HEK293 (cell line): Measurements from ENCODE around the gene NGB.
A peak's percentile ranks its signal among the peaks of the same experiment; 100 is the strongest.

Experiments used
- HOXA7 ChIP-seq: sonication (generic); formaldehyde crosslinking; IDR thresholded peaks from 2 replicates; pipeline ENCODE4 v1.8.1; 2022; ENCODE audit warnings: missing genetic modification reagents, borderline replicate concordance
- HOXD13 ChIP-seq: sonication (generic); formaldehyde crosslinking; IDR thresholded peaks from 2 replicates; pipeline ENCODE4 v1.8.0; 2022; ENCODE audit warnings: missing genetic modification reagents, borderline replicate concordance
- PBX3 ChIP-seq: sonication (generic); formaldehyde crosslinking; IDR thresholded peaks from 2 replicates; pipeline ENCODE4 v1.8.1; 2022; ENCODE audit warnings: mild to moderate bottlenecking, moderate library complexity, missing genetic modification reagents
- PRDM1 ChIP-seq: fragments of 450-650 bp; formaldehyde crosslinking; IDR thresholded peaks from 2 replicates; pipeline ENCODE4; 2016; ENCODE audit warnings: missing biosample characterization, missing genetic modification characterization
- RBAK ChIP-seq: fragments of 450-650 bp; formaldehyde crosslinking; IDR thresholded peaks from 2 replicates; pipeline ENCODE4 v1.5.1; 2016; ENCODE audit warnings: missing biosample characterization, missing genetic modification characterization
- SETDB1 ChIP-seq: IDR thresholded peaks from one replicate; pipeline ENCODE4 v1.6.1; 2017; ENCODE audit warnings: mild to moderate bottlenecking, low read length, moderate library complexity, mixed read lengths; ENCODE audit not compliant: insufficient read length
- SP7 ChIP-seq: fragments of 450-650 bp; formaldehyde crosslinking; IDR thresholded peaks from 2 replicates; pipeline ENCODE4 v1.5.1; 2016; ENCODE audit warnings: missing biosample characterization, missing genetic modification characterization
- TRIM28 ChIP-seq: IDR thresholded peaks from 2 replicates; pipeline ENCODE4 v1.6.1; 2011; ENCODE audit warnings: low read length, control low read depth, borderline replicate concordance
- ZBTB1 ChIP-seq: fragments of 450-650 bp; formaldehyde crosslinking; IDR thresholded peaks from 2 replicates; pipeline ENCODE4 v1.5.1; 2016; ENCODE audit warnings: missing biosample characterization, missing genetic modification characterization
- ZBTB10 ChIP-seq: fragments of 450-650 bp; formaldehyde crosslinking; IDR thresholded peaks from 2 replicates; pipeline ENCODE4 v1.5.1; 2016; ENCODE audit warnings: missing biosample characterization, missing genetic modification characterization
- ZBTB6 ChIP-seq: fragments of 450-650 bp; formaldehyde crosslinking; IDR thresholded peaks from 2 replicates; pipeline ENCODE4 v1.5.1; 2017; ENCODE audit warnings: missing biosample characterization, missing genetic modification characterization
- ZBTB8A ChIP-seq: fragments of 450-650 bp; formaldehyde crosslinking; IDR thresholded peaks from 2 replicates; pipeline ENCODE4 v1.5.1; 2016; ENCODE audit warnings: missing biosample characterization, missing genetic modification characterization
- ZFHX2 ChIP-seq: fragments of 450-650 bp; formaldehyde crosslinking; conservative IDR thresholded peaks from 2 replicates; pipeline ENCODE4 v1.5.1; 2016; ENCODE audit warnings: missing biosample characterization, missing genetic modification characterization
- ZFP37 ChIP-seq: fragments of 450-650 bp; formaldehyde crosslinking; IDR thresholded peaks from 2 replicates; pipeline ENCODE4 v1.5.1; 2016; ENCODE audit warnings: missing biosample characterization, missing genetic modification characterization
- ZNF2 ChIP-seq: fragments of 450-650 bp; formaldehyde crosslinking; IDR thresholded peaks from 2 replicates; pipeline ENCODE4 v1.5.1; 2016; ENCODE audit warnings: missing biosample characterization, missing genetic modification characterization
- ZNF214 ChIP-seq: fragments of 450-650 bp; formaldehyde crosslinking; IDR thresholded peaks from 2 replicates; pipeline ENCODE4 v1.5.1; 2017; ENCODE audit warnings: missing biosample characterization, mild to moderate bottlenecking, missing genetic modification characterization, borderline replicate concordance
- ZNF26 ChIP-seq: fragments of 450-650 bp; formaldehyde crosslinking; IDR thresholded peaks from 2 replicates; pipeline ENCODE4 v1.5.1; 2016; ENCODE audit warnings: missing biosample characterization, missing genetic modification characterization
- ZNF280C ChIP-seq: fragments of 450-650 bp; formaldehyde crosslinking; IDR thresholded peaks from 2 replicates; pipeline ENCODE4 v1.5.1; 2016; ENCODE audit warnings: missing biosample characterization, missing genetic modification characterization
- ZNF350 ChIP-seq: fragments of 450-650 bp; formaldehyde crosslinking; IDR thresholded peaks from 2 replicates; pipeline ENCODE4 v1.5.0; 2017; ENCODE audit warnings: missing biosample characterization, mild to moderate bottlenecking, missing genetic modification characterization
- ZNF354C ChIP-seq: fragments of 450-650 bp; formaldehyde crosslinking; IDR thresholded peaks from 2 replicates; pipeline ENCODE4 v1.5.1; 2016; ENCODE audit warnings: missing biosample characterization, missing genetic modification characterization, low read depth, borderline replicate concordance
- ZNF473 ChIP-seq: fragments of 450-650 bp; formaldehyde crosslinking; IDR thresholded peaks from 2 replicates; pipeline ENCODE4 v1.5.1; 2017; ENCODE audit warnings: missing biosample characterization, missing genetic modification characterization
- ZNF510 ChIP-seq: fragments of 450-650 bp; formaldehyde crosslinking; IDR thresholded peaks from 2 replicates; pipeline ENCODE4 v1.5.1; 2018; ENCODE audit warnings: mild to moderate bottlenecking, missing genetic modification characterization, missing biosample characterization; ENCODE audit not compliant: insufficient replicate concordance
- ZNF544 ChIP-seq: fragments of 450-650 bp; formaldehyde crosslinking; IDR thresholded peaks from 2 replicates; pipeline ENCODE4 v1.5.0; 2017; ENCODE audit warnings: missing biosample characterization, missing genetic modification characterization
- ZNF548 ChIP-seq: fragments of 450-650 bp; formaldehyde crosslinking; IDR thresholded peaks from 2 replicates; pipeline ENCODE4 v1.5.1; 2016; ENCODE audit warnings: missing biosample characterization, missing genetic modification characterization
- ZNF585B ChIP-seq: fragments of 450-650 bp; formaldehyde crosslinking; IDR thresholded peaks from 2 replicates; pipeline ENCODE4 v1.5.1; 2016; ENCODE audit warnings: missing biosample characterization, missing genetic modification characterization
- ZNF600 ChIP-seq: fragments of 450-650 bp; formaldehyde crosslinking; IDR thresholded peaks from 2 replicates; pipeline ENCODE4 v1.5.1; 2016; ENCODE audit warnings: missing biosample characterization, missing genetic modification characterization
- ZNF621 ChIP-seq: fragments of 450-650 bp; formaldehyde crosslinking; IDR thresholded peaks from 2 replicates; pipeline ENCODE4 v1.5.1; 2017; ENCODE audit warnings: missing biosample characterization, missing genetic modification characterization
- ZNF658 ChIP-seq: fragments of 450-650 bp; formaldehyde crosslinking; IDR thresholded peaks from 2 replicates; pipeline ENCODE4; 2016; ENCODE audit warnings: missing biosample characterization, missing genetic modification characterization
- ZNF792 ChIP-seq: fragments of 450-650 bp; formaldehyde crosslinking; IDR thresholded peaks from 2 replicates; pipeline ENCODE4 v1.5.1; 2016; ENCODE audit warnings: missing biosample characterization, missing genetic modification characterization
- TF ChIP-seq, protein P1 (sequence below): fragments of 450-650 bp; IDR thresholded peaks from 2 replicates; pipeline ENCODE4 v1.5.1; 2018; ENCODE audit warnings: missing biosample characterization, missing genetic modification characterization
- TF ChIP-seq, protein P2 (sequence below): fragments of 450-650 bp; formaldehyde crosslinking; IDR thresholded peaks from 2 replicates; pipeline ENCODE4 v1.5.1; 2016; ENCODE audit warnings: missing biosample characterization, missing genetic modification characterization

Gene NGB

DNA sequence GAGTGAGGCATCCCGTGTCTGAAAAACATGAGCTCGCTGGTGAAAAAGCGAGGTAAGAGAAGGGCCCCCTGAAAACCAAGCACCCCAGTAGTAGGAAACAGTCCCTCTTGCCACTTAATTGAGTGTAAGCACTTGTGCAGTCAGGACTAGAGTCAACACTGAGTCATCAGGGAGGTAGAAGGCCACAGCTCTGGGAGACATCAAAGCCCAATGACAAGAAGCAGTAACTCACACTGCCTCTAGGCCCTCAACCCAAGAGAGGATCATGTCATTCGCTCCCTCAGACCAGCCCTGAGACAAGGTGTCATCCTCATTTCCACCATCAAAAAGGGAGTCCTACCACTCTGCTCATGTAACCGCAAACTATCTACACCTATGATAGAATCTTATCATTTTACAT, 31.9 kb upstream of the NGB start (continued):
- TF ChIP-seq ZNF473 (tag by site-specific recombination) (no peak), ZBTB1 (no peak), ZNF280C (tag by site-specific recombination) (no peak), ZNF2 (tag by site-specific recombination) (no peak), ZNF600 (tag by site-specific recombination) (peak; percentile 15; the same call in 1 of the 2 replicates), PRDM1 (tag by site-specific recombination) (no peak), ZNF510 (tag by site-specific recombination) (no peak), SP7 (tag by site-specific recombination) (peak; percentile 42; the same call in 1 of the 2 replicates), RBAK (tag by site-specific recombination) (no peak), ZNF26 (tag by site-specific recombination) (no peak), ZNF548 (tag by site-specific recombination) (no peak), ZBTB6 (tag by site-specific recombination) (no peak), ZFHX2 (tag by site-specific recombination) (no peak), ZFP37 (tag by site-specific recombination) (no peak), SETDB1 (no peak), PBX3 (CRISPR knock-in tag) (no peak), ZBTB10 (tag by site-specific recombination) (no peak), ZNF792 (no peak), ZNF585B (tag by site-specific recombination) (no peak), ZNF214 (tag by site-specific recombination) (no peak), ZNF544 (tag by site-specific recombination) (no peak), HOXD13 (CRISPR knock-in tag) (no peak), TRIM28 (no peak), ZBTB8A (tag by site-specific recombination) (no peak), ZNF658 (tag by site-specific recombination) (no peak), ZNF354C (no peak), HOXA7 (CRISPR knock-in tag) (no peak), ZNF621 (tag by site-specific recombination) (no peak), ZNF350 (tag by site-specific recombination) (no peak)
- TF ChIP-seq, protein P1, sequence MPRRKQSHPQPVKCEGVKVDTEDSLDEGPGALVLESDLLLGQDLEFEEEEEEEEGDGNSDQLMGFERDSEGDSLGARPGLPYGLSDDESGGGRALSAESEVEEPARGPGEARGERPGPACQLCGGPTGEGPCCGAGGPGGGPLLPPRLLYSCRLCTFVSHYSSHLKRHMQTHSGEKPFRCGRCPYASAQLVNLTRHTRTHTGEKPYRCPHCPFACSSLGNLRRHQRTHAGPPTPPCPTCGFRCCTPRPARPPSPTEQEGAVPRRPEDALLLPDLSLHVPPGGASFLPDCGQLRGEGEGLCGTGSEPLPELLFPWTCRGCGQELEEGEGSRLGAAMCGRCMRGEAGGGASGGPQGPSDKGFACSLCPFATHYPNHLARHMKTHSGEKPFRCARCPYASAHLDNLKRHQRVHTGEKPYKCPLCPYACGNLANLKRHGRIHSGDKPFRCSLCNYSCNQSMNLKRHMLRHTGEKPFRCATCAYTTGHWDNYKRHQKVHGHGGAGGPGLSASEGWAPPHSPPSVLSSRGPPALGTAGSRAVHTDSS (tag by site-specific recombination) = no peak
- TF ChIP-seq, protein P2, sequence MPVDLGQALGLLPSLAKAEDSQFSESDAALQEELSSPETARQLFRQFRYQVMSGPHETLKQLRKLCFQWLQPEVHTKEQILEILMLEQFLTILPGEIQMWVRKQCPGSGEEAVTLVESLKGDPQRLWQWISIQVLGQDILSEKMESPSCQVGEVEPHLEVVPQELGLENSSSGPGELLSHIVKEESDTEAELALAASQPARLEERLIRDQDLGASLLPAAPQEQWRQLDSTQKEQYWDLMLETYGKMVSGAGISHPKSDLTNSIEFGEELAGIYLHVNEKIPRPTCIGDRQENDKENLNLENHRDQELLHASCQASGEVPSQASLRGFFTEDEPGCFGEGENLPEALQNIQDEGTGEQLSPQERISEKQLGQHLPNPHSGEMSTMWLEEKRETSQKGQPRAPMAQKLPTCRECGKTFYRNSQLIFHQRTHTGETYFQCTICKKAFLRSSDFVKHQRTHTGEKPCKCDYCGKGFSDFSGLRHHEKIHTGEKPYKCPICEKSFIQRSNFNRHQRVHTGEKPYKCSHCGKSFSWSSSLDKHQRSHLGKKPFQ (tag by site-specific recombination) = no peak
